B cell (primary cell): ENCODE measurements around the gene ATXN7. TPM values are rescaled to one million over a fixed set of nuclear protein-coding genes. Genes with fewer than 3 reads are reported as not detected.

Source experiments
- ATAC-seq: fragments of 200-7000 bp; cut with Tn5 transposase; one replicate; pipeline ENCODE4 v1.10.0; 2021; ENCODE audit warnings: low read depth, mild to moderate bottlenecking, moderate number of reproducible peaks, moderate library complexity
- CTCF ChIA-PET: fragments of 350-600 bp; sonication (Branson Sonifier 250); formaldehyde crosslinking; loops from one replicate; lab custom pipeline; 2021; ENCODE audit warnings: antibody characterized with exemption, inconsistent platforms; lab: Charles Lee
- POLR2A ChIA-PET: fragments of 350-600 bp; sonication (Branson Sonifier 250); formaldehyde crosslinking; loops from one replicate; lab custom pipeline; 2021; ENCODE audit warnings: antibody characterized with exemption; lab: Charles Lee
- DNase-seq: peaks from one replicate; pipeline ENCODE4 v3.0.0; 2013
- H2AFZ ChIP-seq: 2 replicates; pipeline ENCODE4 v1.6.1; 2012; ENCODE audit warnings: mild to moderate bottlenecking, low read depth, low read length; ENCODE audit not compliant: insufficient read depth, poor library complexity, severe bottlenecking
- H3K27ac ChIP-seq, 2 donors: 1 replicate in 1 of 2; 2 replicates in 1 of 2; pipeline ENCODE4 v1.5.1; 2012 to 2013; ENCODE audit warnings: low read length in 2 of 2, mild to moderate bottlenecking in 2 of 2, moderate library complexity in 1 of 2
- H3K27me3 ChIP-seq, 4 experiments: fragments of 200-600 bp in 1 of 4; sonication (generic) in 1 of 4; replicated peaks in 1 of 4; 1 replicate in 2 of 4; 2 replicates in 2 of 4; pipeline versions ENCODE4 v1.6.1 to v1.7.0; 2013 to 2016; ENCODE audit warnings: low read length in 3 of 4, mild to moderate bottlenecking in 2 of 4, mixed read lengths in 1 of 4, moderate library complexity in 1 of 4; ENCODE audit not compliant: insufficient read depth in 4 of 4, control insufficient read depth in 3 of 4; ENCODE audit errors: control extremely low read depth in 1 of 4
- H3K36me3 ChIP-seq, 2 experiments: replicated peaks in 1 of 2; 1 replicate in 1 of 2; 2 replicates in 1 of 2; pipeline versions ENCODE4 v1.6.1 to v1.7.1; 2013; ENCODE audit warnings: low read length in 1 of 2; ENCODE audit not compliant: insufficient read depth in 2 of 2, control insufficient read depth in 1 of 2; ENCODE audit errors: control extremely low read depth in 1 of 2, extremely low read depth in 1 of 2
- H3K4me1 ChIP-seq, 2 donors: fragments of 200-600 bp in 1 of 2; sonication (generic) in 1 of 2; 1 replicate in 1 of 2; 2 replicates in 1 of 2; pipeline versions ENCODE4 v1.5.1 to v1.6.1; 2013 to 2017; ENCODE audit warnings: low read length in 2 of 2; ENCODE audit not compliant: control insufficient read depth in 2 of 2, insufficient read depth in 2 of 2
- H3K4me2 ChIP-seq: replicated peaks from 2 replicates; pipeline ENCODE3; 2012; ENCODE audit warnings: mild to moderate bottlenecking, low read depth, low read length; ENCODE audit not compliant: poor library complexity, severe bottlenecking
- H3K4me3 ChIP-seq, 5 experiments: fragments of 200-600 bp in 1 of 5; sonication (generic) in 1 of 5; 1 replicate in 3 of 5; 2 replicates in 2 of 5; pipeline versions ENCODE4 v1.5.1 to v1.7.0; 2011 to 2016; ENCODE audit warnings: low read length in 4 of 5, mild to moderate bottlenecking in 4 of 5, low read depth in 2 of 5, control low read depth in 1 of 5, moderate library complexity in 1 of 5; ENCODE audit not compliant: insufficient read depth in 1 of 5; ENCODE audit errors: control extremely low read depth in 1 of 5, extremely low read depth in 1 of 5
- H3K79me2 ChIP-seq: fragments of 200-600 bp; sonication (generic); one replicate; pipeline ENCODE4 v1.6.0; 2016; ENCODE audit warnings: low read length; ENCODE audit not compliant: control insufficient read depth, insufficient read depth
- H3K9ac ChIP-seq: fragments of 200-600 bp; sonication (generic); 2 replicates; pipeline ENCODE4 v1.6.1; 2017; ENCODE audit warnings: mild to moderate bottlenecking, low read length, moderate library complexity
- H3K9me3 ChIP-seq, 3 donors: one replicate each; pipeline versions ENCODE4 v1.6.1 to v1.7.1; 2013; ENCODE audit warnings: low read length in 2 of 3; ENCODE audit not compliant: control insufficient read depth in 2 of 3, insufficient read depth in 1 of 3; ENCODE audit errors: control extremely low read depth in 1 of 3
- H4K20me1 ChIP-seq: 2 replicates; pipeline ENCODE4 v1.6.0; 2012; ENCODE audit warnings: mild to moderate bottlenecking, low read length; ENCODE audit not compliant: insufficient read depth, control insufficient read depth, poor library complexity, severe bottlenecking
- H3K27ac Mint-ChIP-seq: one replicate; pipeline ENCODE4 v1.8.0; 2021; ENCODE audit warnings: mixed read lengths
- H3K27me3 Mint-ChIP-seq: one replicate; pipeline ENCODE4 v1.8.0; 2021; ENCODE audit warnings: mixed read lengths
- H3K4me1 Mint-ChIP-seq: one replicate; pipeline ENCODE4 v1.8.0; 2021; ENCODE audit warnings: mixed read lengths
- H3K4me3 Mint-ChIP-seq: one replicate; pipeline ENCODE4 v1.8.0; 2021; ENCODE audit warnings: mixed read lengths
- H3K9me3 Mint-ChIP-seq: one replicate; pipeline ENCODE4 v1.8.0; 2022; ENCODE audit warnings: mixed read lengths; ENCODE audit not compliant: insufficient read depth
- EZH2 ChIP-seq: IDR thresholded peaks from 2 replicates; pipeline ENCODE4 v1.6.1; 2012; ENCODE audit warnings: borderline replicate concordance, low read depth, mild to moderate bottlenecking, moderate library complexity, low read length; ENCODE audit not compliant: insufficient read depth, poor library complexity, severe bottlenecking
- WGBS: methylation state at CpG from one replicate; pipeline ENCODE4 v1.1.5; 2013; ENCODE audit warnings: missing lambda C conversion rate; ENCODE audit not compliant: insufficient coverage; 5-methylcytosine and 5-hydroxymethylcytosine counted together
- intact Hi-C: fragments of 100-400 bp; cut with micrococcal nuclease; formaldehyde crosslinking; loops from one replicate; pipeline ENCODE4 v1.10.0; 2022
- polyA plus RNA-seq: library from polyadenylated mRNA; depleted of rRNA; stranded (reverse); fragments of >200 nt; gene quantifications from 2 replicates; pipeline ENCODE4 v1.2.3, GENCODE V29; 2012
- total RNA-seq, 2 donors: library from RNA; stranded (reverse); fragments of 120-200 nt in 1 of 2; gene quantifications; 1 replicate in 1 of 2; 2 replicates in 1 of 2; pipeline versions ENCODE4 v1.2.3 to v1.2.4, GENCODE V29; 2013 to 2022
- TF ChIP-seq, protein P1 (sequence below): fragments of 200-600 bp; IDR thresholded peaks from one replicate; pipeline ENCODE4 v1.8.0; 2022; ENCODE audit warnings: antibody characterized with exemption, mild to moderate bottlenecking

Gene ATXN7
- total and polyA plus RNA-seq, 2 donors (not counting 1 experiment from before 2014, with no cell fraction given): 18.1 to 74.3 TPM

DNA sequence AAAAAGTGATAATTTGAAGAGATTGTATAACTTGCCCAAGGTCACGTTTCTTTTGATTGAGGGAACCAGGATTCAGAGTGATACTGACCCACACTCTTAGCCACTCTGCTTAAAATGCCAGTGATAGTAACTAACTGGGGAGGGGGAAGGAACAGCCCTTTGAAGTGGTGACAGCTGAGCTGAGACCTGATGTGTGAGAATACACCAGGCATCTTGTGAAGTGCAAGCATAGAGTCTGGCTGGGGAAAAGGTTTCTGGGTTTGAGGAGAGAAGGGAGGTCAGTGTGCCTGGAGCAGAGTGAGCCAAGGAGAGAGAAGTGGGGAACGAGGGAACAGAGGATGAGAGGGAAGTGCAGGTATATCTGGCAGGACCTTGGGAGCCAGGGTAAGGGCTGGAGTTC is 83.9 kb downstream of the ATXN7 start:
- intact Hi-C loops: no loop called here
- Histone ChIP-seq H3K9me3 (no peaks in the 10 kb centered on the region), H3K4me2 (no peak overlapping the region), H3K79me2 (peaks cover 78% of the 10 kb centered on the region), H3K4me1 (peaks cover 6 to 16% of the 10 kb centered on the region in 2 donors), H2AFZ (no peak overlapping the region), H3K4me3 (no peak overlapping the region), H3K27ac (no peak overlapping the region), H3K36me3 (peaks cover 0 to 8% of the 10 kb centered on the region in 2 experiments), H3K9ac (no peak overlapping the region), H4K20me1 (peaks cover 41% of the 10 kb centered on the region), H3K27me3 (no peaks in the 10 kb centered on the region)
- Mint-ChIP-seq H3K9me3 (no peaks in the 10 kb centered on the region), H3K27me3 (no peaks in the 10 kb centered on the region), H3K4me1 (peaks cover 49% of the 10 kb centered on the region), H3K4me3 (no peak overlapping the region), H3K27ac (no peak overlapping the region)
- ATAC-seq (no peak), DNase-seq (no peak)
- 100% methylated on average over 1 of the region's 2 CpGs for WGBS
- TF ChIP-seq, protein P1, sequence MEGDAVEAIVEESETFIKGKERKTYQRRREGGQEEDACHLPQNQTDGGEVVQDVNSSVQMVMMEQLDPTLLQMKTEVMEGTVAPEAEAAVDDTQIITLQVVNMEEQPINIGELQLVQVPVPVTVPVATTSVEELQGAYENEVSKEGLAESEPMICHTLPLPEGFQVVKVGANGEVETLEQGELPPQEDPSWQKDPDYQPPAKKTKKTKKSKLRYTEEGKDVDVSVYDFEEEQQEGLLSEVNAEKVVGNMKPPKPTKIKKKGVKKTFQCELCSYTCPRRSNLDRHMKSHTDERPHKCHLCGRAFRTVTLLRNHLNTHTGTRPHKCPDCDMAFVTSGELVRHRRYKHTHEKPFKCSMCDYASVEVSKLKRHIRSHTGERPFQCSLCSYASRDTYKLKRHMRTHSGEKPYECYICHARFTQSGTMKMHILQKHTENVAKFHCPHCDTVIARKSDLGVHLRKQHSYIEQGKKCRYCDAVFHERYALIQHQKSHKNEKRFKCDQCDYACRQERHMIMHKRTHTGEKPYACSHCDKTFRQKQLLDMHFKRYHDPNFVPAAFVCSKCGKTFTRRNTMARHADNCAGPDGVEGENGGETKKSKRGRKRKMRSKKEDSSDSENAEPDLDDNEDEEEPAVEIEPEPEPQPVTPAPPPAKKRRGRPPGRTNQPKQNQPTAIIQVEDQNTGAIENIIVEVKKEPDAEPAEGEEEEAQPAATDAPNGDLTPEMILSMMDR: no peak
- no peak for TF ChIP-seq EZH2
- POLR2A ChIA-PET: no interaction called here
- CTCF ChIA-PET: interaction anchor here (1.0 kb wide), 1 partner anchor 14 kb away, joined by 3 read pairs; no protein-coding TSS in a partner anchor

DNA sequence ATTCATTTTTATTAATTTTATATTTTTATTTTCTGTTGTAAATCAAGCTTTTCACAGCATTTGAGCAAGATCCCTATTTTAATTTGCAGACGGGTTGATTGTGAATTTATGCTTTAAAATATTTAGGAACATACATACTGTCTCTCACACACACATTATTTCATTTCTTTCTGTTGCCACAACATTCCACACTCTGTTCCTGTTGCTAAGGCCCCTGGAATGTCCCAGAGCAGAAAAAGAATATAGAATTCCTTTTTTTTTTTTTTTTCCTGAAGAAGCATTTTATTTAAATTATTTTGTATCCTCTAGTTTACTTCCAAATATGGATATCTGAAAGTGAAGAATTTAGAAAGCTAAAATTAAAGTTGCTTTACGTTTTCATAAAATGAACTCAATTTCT is 85.3 kb downstream of the ATXN7 start:
- POLR2A ChIA-PET: no interaction called here
- H3K27ac ChIP-seq: no peak overlapping the region
- H3K4me2 ChIP-seq: no peak overlapping the region
- H3K4me3 ChIP-seq: no peak overlapping the region
- H3K79me2 ChIP-seq: peaks cover 76% of the 10 kb centered on the region
- DNase-seq (no peak), ATAC-seq (no peak)
- Mint-ChIP-seq H3K27me3 (no peaks in the 10 kb centered on the region), H3K9me3 (no peaks in the 10 kb centered on the region), H3K4me1 (peaks cover 44% of the 10 kb centered on the region), H3K27ac (no peak overlapping the region), H3K4me3 (no peak overlapping the region)
- intact Hi-C loops: no loop called here
- CTCF ChIA-PET: interaction anchor here (1.1 kb wide), 1 partner anchor 21 kb away, joined by 6 read pairs; no protein-coding TSS in a partner anchor
- H3K9ac ChIP-seq: no peak overlapping the region
- no peaks in the 10 kb centered on the region for H3K27me3 ChIP-seq
- TF ChIP-seq, protein P1: no peak
- TF ChIP-seq EZH2: no peak
- peaks cover 0 to 13% of the 10 kb centered on the region in 2 experiments for H3K36me3 ChIP-seq
- WGBS: no CpG with 5 or more reads among the region's 2 CpGs
- peaks cover 6 to 16% of the 10 kb centered on the region in 2 donors for H3K4me1 ChIP-seq
- H3K9me3 ChIP-seq: no peaks in the 10 kb centered on the region
- H4K20me1 ChIP-seq: peaks cover 37% of the 10 kb centered on the region
- no peak overlapping the region for H2AFZ ChIP-seq
